Activated CD4-positive, CD25-positive, alpha-beta regulatory T cell (primary cell): ENCODE measurements around the gene NDUFA11.
"Not testable (repeated sequence)": the region's sequence is repeated elsewhere in the genome, so short reads cannot be mapped to it uniquely, and the experiment has no call there.

Experiments
- DNase-seq, 4 experiments: peaks; one replicate each; lab custom pipeline; 2025; lab: John Stamatoyannopoulos, UW

NDUFA11 gene

GRCh38 chr19:5857203-5858081 is 46.1 kb downstream of the NDUFA11 start:
- DNase-seq = no peak

DNA sequence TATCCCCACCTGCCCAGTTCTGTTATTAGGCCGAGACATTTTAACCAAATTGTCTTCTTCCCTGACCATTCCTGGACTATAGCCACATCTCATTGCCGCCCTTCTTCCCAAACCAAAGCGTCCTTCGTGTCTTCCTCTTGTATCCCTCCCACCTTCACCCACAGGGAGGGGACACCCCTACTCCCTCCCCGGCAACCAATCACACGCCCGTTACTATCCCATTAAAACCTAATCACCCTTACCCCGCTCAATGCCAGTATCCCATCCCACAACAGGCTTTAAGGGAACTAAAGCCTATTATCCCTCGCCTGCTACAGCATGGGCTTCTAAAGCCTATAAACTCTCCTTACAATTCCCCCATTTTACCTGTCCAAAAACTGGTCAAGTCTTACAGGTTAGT is 48.4 kb downstream of the NDUFA11 start:
- not testable (repeated sequence) for DNase-seq

DNA sequence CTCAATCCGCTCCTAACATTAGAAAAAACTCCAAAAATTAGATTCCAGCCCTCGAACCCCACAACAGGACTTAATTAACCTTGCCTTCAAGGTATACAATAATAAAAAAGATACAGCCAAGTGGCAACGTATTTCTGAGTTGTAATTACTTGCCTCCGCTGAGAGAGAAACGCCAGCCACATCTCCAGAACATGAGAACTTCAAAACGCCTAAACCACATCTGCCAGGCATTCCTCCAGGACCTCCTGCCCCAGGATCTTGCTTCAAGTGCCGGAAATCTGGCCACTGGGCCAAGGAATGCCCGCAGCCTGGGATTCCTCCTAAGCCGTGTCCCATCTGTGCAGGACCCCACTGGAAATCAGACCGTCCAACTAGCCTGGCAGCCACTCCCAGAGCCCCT is 49.5 kb downstream of the NDUFA11 start:
- DNase-seq = not testable (repeated sequence)

DNA sequence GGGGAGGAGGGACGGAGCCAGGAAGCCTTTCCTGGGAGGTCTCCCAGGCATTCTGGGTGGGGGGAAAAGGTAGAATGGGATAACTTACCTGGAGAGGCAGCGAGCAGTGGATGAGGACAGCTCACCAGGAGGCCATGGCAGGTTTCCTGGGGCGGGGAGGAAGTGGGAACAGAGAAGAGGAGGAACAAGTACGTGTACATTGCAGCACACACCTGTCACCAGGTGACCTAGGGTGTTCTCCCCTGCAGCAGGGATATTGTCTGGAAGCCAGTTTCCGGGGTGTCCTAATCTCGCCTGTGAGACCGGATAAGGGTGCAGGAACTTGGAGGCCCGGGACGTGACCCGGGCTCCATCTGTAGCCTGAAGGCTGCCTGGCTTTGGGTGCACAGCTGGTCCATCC is 52.3 kb downstream of the NDUFA11 start, which contains the start of gene FUT3:
FUT3 (minus strand) TSS at position 148 of the 400 bp plus-strand sequence.
- DNase-seq = no peak

GRCh38 chr19:5850743-5851293 is 52.8 kb downstream of the NDUFA11 start:
- no peak for DNase-seq

DNA sequence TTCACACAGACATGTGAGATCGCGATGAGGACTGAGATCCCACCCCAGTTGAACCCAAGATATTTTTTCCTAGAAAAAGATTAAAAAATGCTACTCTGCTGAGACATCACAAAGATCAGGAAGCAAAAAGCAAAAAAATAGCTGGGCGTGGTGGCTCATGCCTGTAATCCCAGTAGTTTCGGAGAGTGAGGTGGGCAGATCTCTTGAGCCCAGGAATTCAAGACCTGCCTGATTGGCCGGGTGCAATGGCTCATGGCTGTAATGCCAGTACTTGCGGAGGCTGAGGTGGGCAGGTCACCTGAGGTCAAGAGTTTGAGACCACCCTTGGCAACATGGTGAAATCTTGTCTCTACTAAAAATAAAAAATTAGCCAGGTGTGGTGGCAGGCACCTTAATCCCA is 53.4 kb downstream of the NDUFA11 start:
- no peak for DNase-seq

DNA sequence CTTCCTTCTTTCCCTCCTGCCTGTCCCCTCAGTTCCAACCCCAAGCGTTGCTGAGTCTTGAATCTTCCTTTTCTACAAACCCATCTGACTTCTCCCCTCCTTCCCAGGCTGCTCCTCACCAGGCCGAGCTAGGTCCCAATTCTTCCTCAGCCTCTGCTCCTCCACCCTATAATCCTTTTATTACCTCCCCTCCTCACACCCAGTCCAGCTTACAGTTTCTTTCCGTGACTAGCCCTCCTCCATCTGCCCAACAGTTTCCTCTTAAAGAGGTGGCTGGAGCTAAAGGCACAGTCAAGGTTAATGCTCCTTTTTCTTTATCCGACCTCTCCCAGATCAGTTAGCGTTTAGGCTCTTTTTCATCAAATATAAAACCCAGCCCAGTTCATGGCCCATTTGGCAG is 55.0 kb downstream of the NDUFA11 start:
- DNase-seq = not testable (repeated sequence)

GRCh38 chr19:5847846-5848245 is 55.7 kb downstream of the NDUFA11 start:
- DNase-seq = not testable (repeated sequence)
